OCI-LY7 (cell line): ENCODE results near the gene KRI1. TPM values are rescaled to one million over a fixed set of nuclear protein-coding genes. Genes with fewer than 3 reads are reported as not detected.

Source experiments
- BruUV-seq: library from RNA; stranded (reverse); fragments of 400-500 nt; replicated peaks from 2 replicates; lab custom pipeline; 2021; lab: Mats Ljungman, UMichigan
- CTCF ChIA-PET: fragments of 300-600 bp; sonication (Branson Sonifier 250); formaldehyde crosslinking; loops from one replicate; lab custom pipeline; 2022; ENCODE audit warnings: antibody characterized with exemption; ENCODE audit not compliant: unreplicated experiment; lab: Charles Lee
- POLR2A ChIA-PET: fragments of 300-600 bp; sonication (Branson Sonifier 250); formaldehyde crosslinking; loops from one replicate; lab custom pipeline; 2022; ENCODE audit warnings: antibody characterized with exemption; lab: Charles Lee
- DNase-seq: peaks from one replicate; pipeline ENCODE4 v3.0.0-alpha.2; 2015; ENCODE audit warnings: low spot score
- H2AFZ ChIP-seq: fragments of 200-600 bp; sonication (generic), shearing (Covaris generic); 2 replicates; pipeline ENCODE4 v1.6.1; 2014; ENCODE audit warnings: mild to moderate bottlenecking, antibody characterized with exemption, low read length, moderate library complexity
- H3K27ac ChIP-seq: fragments of 200-600 bp; sonication (generic); 2 replicates; pipeline ENCODE4 v1.5.1; 2014; ENCODE audit warnings: mixed run types, low read depth, mild to moderate bottlenecking, moderate library complexity, low read length, inconsistent platforms; ENCODE audit not compliant: poor library complexity, severe bottlenecking
- H3K36me3 ChIP-seq: fragments of 200-600 bp; sonication (generic); 2 replicates; pipeline ENCODE4 v1.6.1; 2014; ENCODE audit warnings: mild to moderate bottlenecking, antibody characterized with exemption, low read length, moderate library complexity, mixed read lengths; ENCODE audit not compliant: insufficient read depth
- H3K4me1 ChIP-seq: fragments of 200-600 bp; sonication (generic); 2 replicates; pipeline ENCODE4 v1.5.1; 2014; ENCODE audit warnings: mild to moderate bottlenecking, low read length; ENCODE audit not compliant: insufficient read depth, poor library complexity, severe bottlenecking
- H3K4me2 ChIP-seq: fragments of 200-600 bp; sonication (generic); 2 replicates; pipeline ENCODE4 v1.6.1; 2014; ENCODE audit warnings: mild to moderate bottlenecking, low read length
- H3K4me3 ChIP-seq: fragments of 200-600 bp; sonication (generic); 2 replicates; pipeline ENCODE4 v1.5.1; 2014; ENCODE audit warnings: mild to moderate bottlenecking, low read depth, low read length; ENCODE audit not compliant: poor library complexity, severe bottlenecking
- H3K79me2 ChIP-seq: fragments of 200-600 bp; sonication (generic); 2 replicates; pipeline ENCODE4 v1.6.1; 2016; ENCODE audit warnings: low read depth, mild to moderate bottlenecking, low read length, moderate library complexity, mixed read lengths; ENCODE audit not compliant: insufficient read depth
- H3K9me2 ChIP-seq: fragments of 200-600 bp; sonication (generic); 2 replicates; pipeline ENCODE4 v1.6.1; 2016; ENCODE audit warnings: mild to moderate bottlenecking, low read length, mixed read lengths; ENCODE audit not compliant: insufficient read depth
- H3K9me3 ChIP-seq: fragments of 200-600 bp; sonication (generic); 2 replicates; pipeline ENCODE4 v1.6.1; 2014; ENCODE audit warnings: mild to moderate bottlenecking, mixed run types, low read length, mixed read lengths
- H4K20me1 ChIP-seq: fragments of 200-600 bp; sonication (generic); 2 replicates; pipeline ENCODE4 v1.6.1; 2014; ENCODE audit warnings: mild to moderate bottlenecking, antibody characterized with exemption, low read length, moderate library complexity, mixed read lengths; ENCODE audit not compliant: insufficient read depth
- CTCF ChIP-seq: fragments of 200-600 bp; sonication (generic); conservative IDR thresholded peaks from 2 replicates; pipeline ENCODE4 v1.5.1; 2014; ENCODE audit warnings: mild to moderate bottlenecking, antibody characterized with exemption, low read length, moderate library complexity, mixed read lengths
- EZH2phosphoT487 ChIP-seq: fragments of 200-600 bp; sonication (generic); IDR thresholded peaks from 2 replicates; pipeline ENCODE4 v1.6.1; 2018; ENCODE audit warnings: low read depth, borderline replicate concordance, mild to moderate bottlenecking, mixed run types, antibody characterized with exemption, low read length, moderate library complexity, mixed read lengths
- intact Hi-C: fragments of 100-400 bp; cut with micrococcal nuclease; formaldehyde crosslinking; loops from one replicate; pipeline ENCODE4 v1.10.0; 2022; ENCODE audit not compliant: unreplicated experiment
- total RNA-seq, 2 experiments: library from RNA; depleted of rRNA in 1 of 2; stranded (reverse); fragments of >200 nt in 1 of 2; shearing (Covaris generic) in 1 of 2; gene quantifications; 2 replicates each; pipeline ENCODE4 v1.2.3, GENCODE V29; 2014 to 2022

Gene KRI1
- total RNA-seq, 2 experiments from 2014 or later = 53.6 to 58.4 TPM

- H3K27ac ChIP-seq = no peak overlapping the region
- BruUV-seq = no TSS peak
- peaks cover 13% of the 10 kb centered on the region for H3K4me1 ChIP-seq
- H3K9me3 ChIP-seq = no peaks in the 10 kb centered on the region
- ChIA-PET POLR2A (no interaction called here), CTCF (no interaction called here)
- no peak for DNase-seq
- peak overlapping the region; percentile 25; the same call in 1 of the 2 replicates for H2AFZ ChIP-seq
- TF ChIP-seq EZH2phosphoT487 (0 out of 2 replicates have a peak, but pooled peaks have one; percentile 58), CTCF (no peak)
- no peaks in the 10 kb centered on the region for H3K79me2 ChIP-seq
- intact Hi-C loops = no loop called here
- H3K36me3 ChIP-seq = no peaks in the 10 kb centered on the region
- H3K9me2 ChIP-seq = no peaks in the 10 kb centered on the region
- H3K4me3 ChIP-seq = no peak overlapping the region
- H3K4me2 ChIP-seq = no peak overlapping the region
- no peaks in the 10 kb centered on the region for H4K20me1 ChIP-seq
These were observed 47.1 kb downstream of the KRI1 start for GRCh38 chr19:10518444-10519361.

GRCh38 chr19:10517760-10518443 is 47.9 kb downstream of the KRI1 start:
- Histone ChIP-seq H3K4me1 (peaks cover 13% of the 10 kb centered on the region), H2AFZ (peak overlapping the region; percentile 25; the same call in 1 of the 2 replicates), H3K27ac (no peak overlapping the region), H3K9me3 (no peaks in the 10 kb centered on the region), H3K79me2 (no peaks in the 10 kb centered on the region), H3K4me3 (peak overlapping the region; percentile 6), H4K20me1 (no peaks in the 10 kb centered on the region), H3K36me3 (no peaks in the 10 kb centered on the region), H3K9me2 (no peaks in the 10 kb centered on the region), H3K4me2 (peak overlapping the region; percentile 42)
- ChIA-PET POLR2A (no interaction called here), CTCF (no interaction called here)
- TF ChIP-seq EZH2phosphoT487 (no peak), CTCF (no peak)
- intact Hi-C loops = no loop called here
- no peak for DNase-seq
- BruUV-seq = no TSS peak
